Placental pericyte (primary cell): ENCODE measurements around the gene ZNF143. TPM values are rescaled to one million over a fixed set of nuclear protein-coding genes. Genes with fewer than 3 reads are reported as not detected.

ENCODE experiments used
- small RNA-seq: library from RNA; depleted of rRNA; stranded (forward); fragments of <200 nt; gene quantifications from one replicate; pipeline ENCODE3, GENCODE V24; 2012; ENCODE audit warnings: low replicate concordance
- total RNA-seq: library from RNA; depleted of rRNA; stranded (reverse); fragments of >200 nt; gene quantifications from 2 replicates; pipeline ENCODE4 v1.2.3, GENCODE V29; 2012

Gene ZNF143
- total RNA-seq: 21.0 and 31.6 TPM in 2 replicates

GRCh38 chr11:9460322-9461062 is at the start of gene ZNF143:
TSS of gene ZNF143 (plus strand) at chr11:9461012. CDS start at chr11:9471309, 10,297 bp downstream.

GRCh38 chr11:9573052-9573774 is 112.4 kb downstream of the ZNF143 start, which contains the start of gene WEE1:
TSS of gene WEE1 (plus strand) at chr11:9573670. CDS start at chr11:9573934, 264 bp downstream.

Small RNAs within 50 kb of the gene (small RNA-seq; reads per million reads assigned to genes)
- not detected for gene RF01210
- gene SNORA23: 205 reads per million, percentile 99 among the genes with 10 or more reads in this experiment

Other genes with a start within 250 kb of the ZNF143 start
- 131 and 167 TPM in 2 replicates for gene DENND5A, start 195.7 kb upstream of the ZNF143 start, total RNA-seq
- gene TMEM41B, start 146.4 kb upstream of the ZNF143 start, total RNA-seq: 66.1 and 142 TPM in 2 replicates
- 83.2 and 182 TPM in 2 replicates for gene IPO7, start 76.4 kb upstream of the ZNF143 start, total RNA-seq
- gene WEE1, start 112.7 kb downstream of the ZNF143 start, total RNA-seq: 31.3 and 62.3 TPM in 2 replicates
- gene SWAP70, start 203.1 kb downstream of the ZNF143 start, total RNA-seq: 28.9 and 30.2 TPM in 2 replicates